ENCODE measurements around the gene KLHL5.

DNA sequence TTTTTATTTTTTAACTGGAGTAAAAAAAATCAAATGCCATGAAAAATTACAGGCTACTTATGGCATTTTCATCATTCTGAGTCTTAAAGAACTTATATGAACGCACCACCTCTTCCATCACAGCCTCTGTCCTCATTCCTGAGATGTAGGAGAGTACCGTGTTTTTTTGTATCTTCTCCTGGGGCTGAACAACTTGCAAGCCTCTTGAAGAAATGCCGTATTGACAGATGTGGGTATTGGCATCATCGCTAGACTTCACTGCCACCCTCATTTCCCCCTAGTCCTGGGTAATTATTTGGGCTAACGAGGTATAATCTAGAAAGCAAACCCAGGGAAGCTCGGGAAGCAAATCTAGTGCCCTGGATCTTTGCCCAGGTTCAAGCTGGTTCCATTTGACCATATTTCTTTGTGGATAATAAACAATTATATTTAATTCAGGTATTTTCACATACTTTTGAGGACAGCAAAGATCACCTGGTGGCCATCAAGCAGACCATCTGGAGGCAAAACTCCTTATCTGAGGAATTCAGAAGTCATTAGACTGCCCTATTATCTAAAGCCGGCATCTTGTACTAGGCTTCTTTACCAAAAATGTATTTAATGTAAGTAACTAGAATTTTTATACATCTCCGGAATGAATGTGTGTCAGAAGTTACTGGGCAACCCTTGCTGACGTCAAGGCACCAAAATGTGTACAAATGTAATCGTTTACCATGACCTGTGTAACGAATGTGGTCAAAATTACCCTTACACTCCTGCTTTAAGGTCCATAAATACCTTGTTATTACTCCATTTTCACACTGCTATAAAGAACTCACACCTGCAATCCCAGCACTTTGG lies 64.4 kb downstream of the KLHL5 start:
- TF ChIP-seq CTCF (IDR thresholded peaks at IDR 0.05; ENCODE audit: low read depth, low read length): no peak
- TF ChIP-seq POLR2A (IDR thresholded peaks at IDR 0.05; ENCODE audit: extremely low read depth, insufficient read length): no peak
